LHCN-M2 (cell line): ENCODE results near the gene KIF3A. TPM values are rescaled to one million over a fixed set of nuclear protein-coding genes. Genes with fewer than 3 reads are reported as not detected.
A peak's percentile ranks its signal among the peaks of the same experiment; 100 is the strongest.

ENCODE experiments used
- DNase-seq: peaks from one replicate; pipeline ENCODE4 v3.0.0-alpha.2; 2012; ENCODE audit warnings: low read depth
- total RNA-seq: library from RNA; depleted of rRNA; stranded (reverse); fragments of >200 nt; gene quantifications from 2 replicates; pipeline ENCODE4 v1.2.3, GENCODE V29; 2014

Gene KIF3A
- total RNA-seq, 1 experiment from 2014 or later = 7.2 TPM

DNA sequence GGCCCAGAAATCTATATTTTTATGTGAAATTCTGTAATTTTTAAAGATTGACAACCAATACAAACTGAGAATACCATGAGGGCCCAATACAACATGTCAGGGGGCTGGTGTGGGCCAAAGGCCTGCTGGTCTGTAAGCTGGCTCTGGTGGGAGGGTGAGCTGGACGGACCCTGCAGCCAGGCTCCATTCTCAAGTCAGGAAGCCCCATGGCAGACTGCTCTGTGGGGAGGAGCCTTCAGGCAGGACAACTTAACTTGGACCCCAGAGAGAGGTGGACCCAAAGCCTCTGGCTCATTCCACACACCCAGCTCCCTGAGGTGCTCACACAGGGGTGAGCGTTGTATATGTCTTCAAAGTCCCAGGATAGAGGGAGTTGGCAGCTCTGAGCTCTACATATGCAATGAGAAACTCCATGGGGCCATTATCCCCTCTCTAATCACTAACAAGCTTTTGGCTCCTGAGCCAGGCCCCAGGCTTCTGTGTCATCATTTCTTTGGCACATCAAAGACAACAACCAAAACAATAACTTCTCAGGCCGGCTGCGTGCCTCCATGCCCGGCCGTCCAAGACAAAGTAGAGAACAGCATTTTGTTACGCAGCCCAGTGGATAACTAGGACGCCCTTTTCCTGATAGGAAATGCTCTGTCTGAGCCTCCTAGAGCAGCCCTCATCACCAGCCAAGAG, 33.3 kb upstream of the KIF3A start:
- DNase-seq = no peak

- no peak for DNase-seq
Observed at GRCh38 chr5:132768485-132768868, 31.1 kb upstream of the KIF3A start.

DNA sequence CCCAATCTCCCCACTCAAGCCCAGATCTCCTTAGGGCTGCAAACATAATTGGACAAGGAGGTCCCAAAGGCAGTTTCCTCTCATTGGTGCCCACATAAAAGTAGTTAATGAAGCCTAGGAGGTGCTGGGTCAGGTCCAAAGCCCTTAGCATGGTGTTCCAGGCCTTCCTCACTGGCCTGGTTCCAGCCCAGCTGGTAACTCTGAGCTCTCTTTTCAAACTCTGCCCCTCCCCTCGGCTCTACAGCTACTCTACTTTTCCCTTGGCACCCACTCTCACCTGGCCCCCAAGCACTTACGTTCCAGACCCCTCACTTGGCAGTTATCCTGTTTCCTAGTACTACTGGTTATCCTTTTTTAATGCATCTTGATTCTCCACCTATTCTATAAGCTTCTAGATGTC, 29.8 kb upstream of the KIF3A start:
- DNase-seq = no peak

DNA sequence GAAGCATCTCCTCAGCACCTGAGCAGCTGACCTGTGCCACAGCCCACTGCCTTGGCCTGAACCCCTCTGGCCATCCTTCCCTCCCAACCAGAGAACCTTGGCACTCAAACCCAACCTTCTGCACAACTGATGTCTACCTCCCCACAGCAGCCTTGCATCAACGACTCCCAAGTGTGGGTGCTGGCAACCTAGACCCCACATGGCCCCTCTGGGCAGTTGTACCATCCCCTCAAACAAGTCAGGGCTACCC, 29.4 kb upstream of the KIF3A start:
- no peak for DNase-seq

GRCh38 chr5:132766020-132766805, 28.9 kb upstream of the KIF3A start:
- no peak for DNase-seq

DNA sequence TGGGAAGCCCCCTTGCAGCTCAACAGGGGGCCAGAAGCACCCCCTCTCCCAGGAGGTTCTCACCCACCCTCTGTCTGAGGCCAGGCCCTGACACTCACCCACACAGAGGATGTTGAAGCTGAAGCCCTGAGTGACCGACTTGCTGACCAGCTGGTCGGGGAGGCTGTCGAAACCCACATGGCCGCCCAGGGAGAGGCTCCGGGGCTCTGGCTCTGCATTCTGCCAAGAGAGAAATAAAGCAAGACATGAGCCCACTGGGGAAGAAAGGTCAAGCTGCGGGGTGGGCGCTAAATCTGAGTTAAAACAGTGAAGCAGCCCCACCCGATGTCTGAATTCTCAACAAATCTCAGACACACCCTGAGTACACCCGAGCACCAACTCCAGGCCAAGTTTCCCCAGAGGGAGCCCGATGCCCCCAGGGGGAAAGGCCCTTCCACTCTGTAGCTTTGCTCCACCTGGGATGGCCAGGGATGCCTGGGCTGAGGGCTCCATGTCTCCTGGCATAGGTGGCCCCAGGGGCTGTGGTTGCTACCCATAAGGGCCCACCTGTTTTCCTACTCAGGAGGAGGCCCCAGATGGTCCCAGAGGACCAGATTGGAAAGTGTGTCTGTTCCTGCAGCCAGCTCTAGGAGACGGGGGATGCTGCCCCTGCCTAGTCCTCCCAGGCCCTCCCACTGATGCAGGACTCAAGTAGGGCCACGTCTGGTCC, 28.1 kb upstream of the KIF3A start:
- no peak for DNase-seq

GRCh38 chr5:132764671-132765238, 27.4 kb upstream of the KIF3A start:
- DNase-seq = no peak

GRCh38 chr5:132764051-132764450, 26.7 kb upstream of the KIF3A start:
- no peak for DNase-seq

GRCh38 chr5:132763181-132764036, 26.1 kb upstream of the KIF3A start:
- DNase-seq = no peak

GRCh38 chr5:132762246-132763000, 25.1 kb upstream of the KIF3A start:
- DNase-seq = no peak

GRCh38 chr5:132761321-132762240, 24.2 kb upstream of the KIF3A start:
- DNase-seq = no peak

- DNase-seq = no peak
Observed at GRCh38 chr5:132760601-132761317, 23.4 kb upstream of the KIF3A start.

DNA sequence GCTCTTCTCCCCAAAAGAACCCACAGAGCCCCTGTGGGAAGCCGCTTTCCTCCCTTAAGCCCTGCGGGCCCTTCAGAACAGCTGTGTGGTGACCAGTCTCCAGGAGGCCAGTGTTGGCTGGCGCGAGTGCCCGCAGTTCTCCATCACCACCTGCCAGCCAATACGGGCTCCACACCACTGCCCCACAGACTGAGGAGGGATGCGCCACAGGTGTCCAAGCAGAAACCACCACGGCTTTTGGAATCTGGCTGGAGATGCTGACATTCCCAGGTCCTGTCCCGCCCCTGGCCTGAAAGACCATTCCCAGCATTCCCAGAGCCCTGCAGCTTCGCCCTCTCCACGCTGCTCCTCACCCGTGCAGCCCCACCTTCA, 22.7 kb upstream of the KIF3A start:
- DNase-seq = no peak

DNA sequence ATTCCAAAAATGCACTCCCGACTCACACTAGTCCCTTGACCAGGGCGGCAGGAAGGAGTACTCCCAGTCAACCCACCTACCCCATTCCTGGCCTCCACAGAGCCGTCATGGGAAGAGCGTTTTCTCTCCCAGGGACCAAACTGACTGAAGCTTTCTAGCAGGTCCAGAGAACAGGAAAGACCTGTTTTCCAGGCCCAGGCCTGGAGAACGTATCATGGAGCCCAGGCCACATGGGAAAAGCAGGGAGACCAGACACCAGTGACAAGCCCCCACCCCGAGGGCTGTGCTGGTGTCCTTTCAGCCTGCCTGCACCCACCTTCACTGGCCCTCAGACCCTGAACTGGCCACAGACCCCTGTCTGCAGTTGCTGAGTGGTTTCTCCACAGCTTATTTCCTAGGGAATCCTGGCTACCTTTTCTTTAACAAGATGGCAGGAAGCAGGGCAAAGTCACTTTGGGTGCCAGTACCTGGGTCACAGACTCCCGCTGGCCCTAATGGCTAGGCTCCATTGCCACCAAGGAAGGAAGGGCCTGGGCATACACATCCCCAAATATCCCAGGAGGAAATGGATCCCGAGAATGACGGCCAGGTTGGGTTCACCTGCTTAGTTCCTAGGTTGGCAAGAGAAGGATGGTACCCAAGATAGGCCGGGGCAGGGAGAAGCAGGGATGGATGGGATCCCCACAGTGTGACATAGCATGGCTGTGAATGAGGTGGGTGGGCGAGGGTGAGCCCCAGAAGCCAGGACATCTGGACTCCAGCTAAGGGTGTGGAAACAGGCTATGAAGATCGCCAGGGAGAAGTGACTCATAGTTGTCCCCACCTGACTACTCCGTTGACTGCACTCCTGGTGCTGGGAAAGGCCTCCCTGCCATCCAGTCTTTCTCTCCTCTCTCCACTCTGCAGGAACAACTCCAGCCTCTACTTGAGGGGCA, 22.0 kb upstream of the KIF3A start:
- no peak for DNase-seq

GRCh38 chr5:132758451-132758850, 21.1 kb upstream of the KIF3A start:
- no peak for DNase-seq

- no peak for DNase-seq
Observed at GRCh38 chr5:132756542-132756941, 19.2 kb upstream of the KIF3A start.

DNA sequence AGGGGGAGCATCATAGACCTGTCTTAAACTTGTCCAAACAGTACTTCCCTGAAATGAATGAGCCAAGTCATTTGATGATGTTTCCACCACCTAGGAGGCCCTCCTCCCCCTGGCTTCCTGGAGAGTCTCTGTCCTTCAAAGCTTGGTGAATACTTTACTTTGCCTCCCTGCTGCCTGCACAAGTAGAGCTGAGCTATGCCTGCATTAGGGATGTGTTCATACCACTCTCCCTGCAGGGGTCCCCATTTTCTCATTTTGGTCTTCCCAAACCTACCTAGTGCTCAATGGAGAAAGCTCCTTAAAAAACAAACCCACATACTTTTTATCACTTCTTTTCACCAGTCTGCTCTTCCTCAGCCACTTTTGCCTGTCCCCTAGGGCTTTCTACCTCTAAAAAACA, 17.6 kb upstream of the KIF3A start:
- peak; percentile 38 for DNase-seq

DNA sequence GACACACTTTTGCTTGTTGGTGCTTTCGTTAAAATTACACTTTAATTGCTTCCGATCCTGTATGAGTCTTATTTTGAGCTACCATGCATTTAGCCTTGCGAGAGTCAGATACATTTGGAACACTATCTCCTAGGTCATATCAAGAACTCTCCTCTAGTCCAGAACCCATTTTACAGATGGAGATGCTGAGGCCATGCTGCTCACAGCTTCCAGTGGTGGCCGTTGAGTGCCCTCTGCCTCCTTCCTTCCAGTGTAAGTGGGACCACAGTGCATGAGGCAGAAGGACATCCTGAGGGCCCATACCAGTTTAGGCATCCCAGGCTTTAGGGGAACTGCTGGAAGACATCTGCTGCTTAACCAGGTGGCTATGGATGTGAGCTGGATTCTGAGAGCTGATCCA, 16.8 kb upstream of the KIF3A start:
- DNase-seq = no peak
